Measurements from ENCODE around the gene PLCB2.

GRCh38 chr15:40258544-40258943 is 49.2 kb downstream of the PLCB2 start:
- TF ChIP-seq, protein P1, sequence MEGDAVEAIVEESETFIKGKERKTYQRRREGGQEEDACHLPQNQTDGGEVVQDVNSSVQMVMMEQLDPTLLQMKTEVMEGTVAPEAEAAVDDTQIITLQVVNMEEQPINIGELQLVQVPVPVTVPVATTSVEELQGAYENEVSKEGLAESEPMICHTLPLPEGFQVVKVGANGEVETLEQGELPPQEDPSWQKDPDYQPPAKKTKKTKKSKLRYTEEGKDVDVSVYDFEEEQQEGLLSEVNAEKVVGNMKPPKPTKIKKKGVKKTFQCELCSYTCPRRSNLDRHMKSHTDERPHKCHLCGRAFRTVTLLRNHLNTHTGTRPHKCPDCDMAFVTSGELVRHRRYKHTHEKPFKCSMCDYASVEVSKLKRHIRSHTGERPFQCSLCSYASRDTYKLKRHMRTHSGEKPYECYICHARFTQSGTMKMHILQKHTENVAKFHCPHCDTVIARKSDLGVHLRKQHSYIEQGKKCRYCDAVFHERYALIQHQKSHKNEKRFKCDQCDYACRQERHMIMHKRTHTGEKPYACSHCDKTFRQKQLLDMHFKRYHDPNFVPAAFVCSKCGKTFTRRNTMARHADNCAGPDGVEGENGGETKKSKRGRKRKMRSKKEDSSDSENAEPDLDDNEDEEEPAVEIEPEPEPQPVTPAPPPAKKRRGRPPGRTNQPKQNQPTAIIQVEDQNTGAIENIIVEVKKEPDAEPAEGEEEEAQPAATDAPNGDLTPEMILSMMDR (IDR thresholded peaks at IDR 0.05), result no peak
- no peak for TF ChIP-seq POLR2A (IDR thresholded peaks at IDR 0.05)

Measured in lower leg skin (tissue), 3 donors.